GM12892 (cell line): ENCODE data around the gene OBSCN.

Source experiments
- POLR2A ChIP-seq: IDR thresholded peaks from 2 replicates; pipeline ENCODE4 v1.6.1; 2011; ENCODE audit warnings: low read depth, low read length, control low read depth
- POLR2AphosphoS5 ChIP-seq: IDR thresholded peaks from 2 replicates; pipeline ENCODE4 v1.6.1; 2011; ENCODE audit warnings: low read depth, low read length, control low read depth

- TF ChIP-seq POLR2AphosphoS5 (no peak), POLR2A (no peak)
These were observed 109.6 kb downstream of the OBSCN start for GRCh38 chr1:228317411-228317828.
